HG03457 (cell line): ENCODE results near the gene TLDC2.
A peak's percentile ranks its signal among the peaks of the same experiment; 100 is the strongest.
"Not testable (repeated sequence)": the region's sequence is repeated elsewhere in the genome, so short reads cannot be mapped to it uniquely, and the experiment has no call there.

Experiments used
- ATAC-seq: cut with Tn5 transposase; IDR thresholded peaks from one replicate; pipeline ENCODE4 v1.9.1; 2021; ENCODE audit warnings: moderate number of reproducible peaks; ENCODE audit not compliant: unreplicated experiment

The TLDC2 gene

GRCh38 chr20:36875702-36876472 lies at the start of gene TLDC2:
Gene TLDC2 (plus strand): TSS chr20:36876138. CDS start chr20:36876175, 37 bp downstream.
- ATAC-seq, result no peak

- no peak for ATAC-seq
These were observed 49.2 kb upstream of the TLDC2 start for GRCh38 chr20:36826554-36827244.

DNA sequence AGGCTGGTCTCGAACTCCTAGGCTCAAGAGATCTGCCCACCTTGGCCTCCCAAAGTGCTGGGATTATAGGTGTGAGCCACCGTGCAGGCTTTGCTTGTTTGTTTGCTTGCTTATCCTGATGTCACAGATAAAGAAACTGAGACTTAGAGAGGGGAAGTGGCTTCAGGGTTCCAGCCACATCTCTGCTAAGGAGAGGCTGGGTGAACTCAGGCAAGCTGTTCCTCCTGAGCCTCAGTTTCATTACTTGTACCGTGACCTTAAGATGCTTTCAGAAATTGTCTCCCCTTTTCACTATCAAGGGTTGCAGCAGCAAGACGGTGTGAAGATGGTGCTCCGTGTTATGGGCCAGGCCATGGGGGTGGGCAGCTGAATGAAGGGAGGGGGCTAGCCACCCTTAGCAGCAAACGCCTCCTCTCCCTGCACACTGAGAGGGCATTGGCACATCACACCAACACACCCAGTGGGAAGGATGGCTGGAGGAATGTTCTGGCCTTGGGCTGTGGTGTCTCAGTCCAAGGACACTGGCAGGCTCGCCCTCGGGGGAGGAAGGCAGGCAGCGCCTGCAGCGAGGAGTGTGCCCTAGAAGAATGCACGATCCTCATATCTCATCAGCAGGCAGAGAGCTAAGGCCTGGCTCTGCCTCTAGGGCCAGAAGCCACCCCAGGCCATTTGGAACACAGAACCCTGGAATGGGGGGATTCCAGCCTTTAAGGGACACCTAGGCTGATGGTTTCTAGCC lies 48.2 kb upstream of the TLDC2 start:
- ATAC-seq, result peak; percentile 76

GRCh38 chr20:36830791-36831691 lies 44.9 kb upstream of the TLDC2 start:
- ATAC-seq, result no peak

GRCh38 chr20:36832791-36833190 lies 43.1 kb upstream of the TLDC2 start:
- ATAC-seq, result no peak

DNA sequence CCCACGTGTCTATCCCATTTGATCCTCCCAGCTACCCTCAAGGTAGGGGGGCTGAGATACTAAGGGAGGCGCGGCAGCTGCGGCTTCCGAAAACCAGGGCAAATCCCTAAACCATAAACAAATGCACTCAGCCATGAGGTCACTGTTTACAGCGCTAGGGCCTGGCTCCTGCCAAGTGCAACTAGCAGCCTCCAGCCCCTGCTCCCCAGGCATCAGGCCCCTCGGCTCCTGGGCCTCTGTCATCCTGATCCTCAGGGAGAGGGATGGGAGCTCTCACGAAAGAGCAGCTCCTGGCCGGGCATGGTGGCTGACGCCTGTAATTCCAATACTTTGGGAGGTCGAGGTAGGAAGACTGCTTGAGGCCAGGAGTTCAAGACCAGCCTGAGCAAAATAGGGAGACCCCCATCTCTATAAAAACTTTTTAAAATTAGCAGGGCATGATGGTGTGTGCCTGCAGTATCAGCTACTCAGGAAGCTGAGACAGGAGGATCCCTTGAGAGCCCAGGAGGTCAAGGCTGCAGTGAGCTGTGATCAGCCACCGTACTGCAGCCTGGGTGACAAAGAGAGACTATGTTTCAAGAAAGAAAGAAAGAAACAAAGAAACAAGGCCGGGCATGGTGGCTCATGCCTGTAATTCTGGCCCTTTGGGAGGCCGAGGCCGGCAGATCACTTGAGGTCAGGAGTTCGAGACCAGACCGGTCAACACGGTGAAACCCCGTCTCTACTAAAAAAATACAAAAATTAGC lies 42.5 kb upstream of the TLDC2 start:
- no peak for ATAC-seq

DNA sequence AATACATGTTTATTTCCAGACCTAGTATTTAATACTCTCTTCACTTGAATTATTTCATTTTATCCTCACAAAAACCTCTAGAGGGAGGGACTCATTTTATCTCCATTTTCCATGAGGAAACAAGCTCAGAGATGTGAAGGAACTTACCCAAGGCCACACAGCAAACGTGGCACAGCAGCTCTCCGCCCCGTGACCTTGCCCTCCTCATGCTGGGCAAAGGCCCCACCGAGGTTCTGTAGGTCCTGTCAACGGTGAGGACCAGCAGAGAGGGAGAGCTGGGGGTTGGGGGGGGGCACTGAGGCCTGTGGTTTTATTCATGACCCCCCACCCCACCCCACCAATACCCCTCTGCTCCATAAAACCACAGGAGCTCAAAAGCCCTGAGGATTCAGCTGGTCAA lies 40.9 kb upstream of the TLDC2 start:
- ATAC-seq, result no peak

DNA sequence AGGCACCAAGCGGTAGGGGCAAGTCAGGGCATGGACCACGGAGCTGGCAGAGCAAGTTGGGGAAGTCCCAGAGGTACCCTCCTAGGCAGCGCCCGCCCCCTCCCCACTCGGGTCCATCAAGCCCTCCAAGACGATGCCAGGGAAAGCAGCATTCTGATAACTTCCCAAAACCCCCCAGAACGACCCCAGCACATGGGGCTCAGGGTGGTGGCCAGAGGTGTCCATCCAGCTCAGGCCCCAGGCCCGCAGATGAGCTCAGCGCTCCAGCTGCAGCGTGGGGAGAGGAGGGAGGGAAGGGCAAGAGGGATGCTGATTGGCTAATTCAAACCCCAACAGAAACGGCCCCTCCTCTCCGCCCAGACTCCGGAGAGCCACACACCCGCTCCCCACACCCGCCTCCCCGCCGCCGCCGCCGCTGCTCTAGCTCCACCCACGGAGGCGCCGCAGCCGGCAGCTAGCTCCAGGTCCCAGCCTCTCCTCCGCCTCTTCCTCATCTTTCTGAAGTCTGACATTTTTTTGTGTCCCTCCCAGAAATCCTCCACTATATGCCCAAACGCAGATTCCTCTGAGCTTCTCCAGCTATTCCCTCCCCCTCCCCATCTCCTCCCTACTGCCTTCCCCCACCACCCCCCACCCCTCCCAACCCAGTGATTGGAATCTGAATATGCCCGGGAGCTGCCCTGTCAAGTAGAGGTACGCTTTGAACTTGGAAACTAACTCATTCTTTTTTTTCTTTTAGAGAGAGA lies 40.3 kb upstream of the TLDC2 start:
- ATAC-seq, result peak; percentile 75

- no peak for ATAC-seq
These were observed 39.2 kb upstream of the TLDC2 start for GRCh38 chr20:36836591-36837269.

- ATAC-seq, result not testable (repeated sequence)
These were observed 37.6 kb upstream of the TLDC2 start for GRCh38 chr20:36838376-36838775.

- no peak for ATAC-seq
These were observed 36.8 kb upstream of the TLDC2 start for GRCh38 chr20:36839150-36839549.

DNA sequence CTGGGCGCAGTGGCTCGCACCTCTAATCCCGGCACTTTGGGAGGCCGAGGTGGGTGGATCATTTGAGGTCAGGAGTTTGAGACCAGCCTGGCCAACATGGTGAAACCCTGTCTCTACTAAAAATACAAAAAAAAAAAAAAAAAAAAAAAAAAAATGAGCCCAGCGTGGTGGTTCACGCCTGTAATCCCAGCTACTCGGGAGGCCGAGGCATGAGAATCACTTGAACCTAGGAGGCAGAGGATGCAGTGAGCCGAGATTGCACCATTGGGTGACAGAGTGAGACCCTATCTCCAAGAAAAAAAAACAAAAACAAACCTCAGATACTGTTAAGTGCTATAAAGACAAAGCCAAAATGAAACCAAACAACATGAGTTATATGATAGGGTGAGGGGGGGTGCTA lies 34.9 kb upstream of the TLDC2 start:
- not testable (repeated sequence) for ATAC-seq

DNA sequence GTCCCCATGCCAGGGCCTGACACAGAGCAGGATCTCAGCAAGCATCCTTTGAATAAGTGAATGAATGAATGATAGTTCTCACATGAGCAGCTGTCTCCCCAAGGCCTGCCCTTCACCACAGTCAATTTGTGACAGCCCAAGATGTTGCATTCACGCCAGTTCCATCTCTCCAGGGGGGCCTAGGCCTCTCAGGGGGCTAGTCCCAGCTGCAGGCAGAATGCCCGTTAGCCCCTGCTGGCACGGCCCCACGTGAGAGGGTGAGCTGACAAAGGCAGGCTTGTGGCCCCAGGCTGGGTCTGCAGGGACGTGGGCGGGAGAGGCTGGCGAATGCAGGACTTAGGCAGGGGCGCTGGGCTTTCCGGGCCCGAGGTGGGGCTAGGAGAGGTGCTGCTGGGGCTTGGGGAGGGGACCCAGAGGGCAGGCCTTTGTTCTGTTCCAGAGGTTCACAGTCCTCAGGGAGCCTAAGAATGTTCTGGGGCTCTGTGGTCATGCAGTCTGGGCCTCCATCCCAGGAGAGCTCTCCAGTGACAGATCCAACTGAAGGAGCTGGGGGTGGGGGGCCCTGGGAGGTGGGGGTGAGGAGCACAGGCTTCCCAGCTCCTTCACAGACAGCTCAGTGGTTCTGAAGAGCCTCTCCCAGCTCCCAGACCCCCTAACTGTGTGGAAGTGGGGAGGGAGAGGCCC lies 30.5 kb upstream of the TLDC2 start:
- ATAC-seq, result no peak

DNA sequence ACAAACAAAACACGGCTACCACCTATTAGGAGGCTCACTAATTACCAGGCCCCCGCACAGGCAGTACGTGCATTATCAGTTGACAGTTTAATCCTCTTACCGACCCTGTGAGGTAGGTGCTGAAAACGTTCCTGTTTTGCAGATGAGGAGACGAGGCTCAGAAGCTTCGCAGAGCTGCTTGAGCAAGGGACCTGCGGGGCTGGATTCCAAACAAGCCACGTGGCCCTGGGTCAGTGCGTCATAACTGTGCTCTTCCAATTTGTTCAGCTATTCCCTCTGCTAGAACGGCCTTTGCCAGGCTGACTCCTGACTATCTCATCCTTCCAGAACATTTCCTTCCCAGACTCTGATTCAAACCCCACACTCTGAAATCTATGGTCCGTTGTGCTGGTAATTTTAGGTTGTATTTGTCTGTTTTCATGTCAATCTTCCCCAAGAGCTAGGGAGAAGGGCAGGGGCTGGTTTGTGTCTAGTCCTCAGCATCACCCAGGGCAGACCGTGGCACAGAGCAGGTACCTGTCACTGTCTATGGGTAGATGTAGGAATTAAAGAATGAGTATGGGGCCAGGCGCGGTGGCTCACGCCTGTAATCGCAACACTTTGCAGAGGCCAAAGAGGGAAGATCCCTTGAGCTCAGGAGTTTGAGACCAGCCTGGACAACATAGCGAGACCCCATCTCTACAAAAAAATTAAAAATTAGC lies 28.8 kb upstream of the TLDC2 start:
- no peak for ATAC-seq

GRCh38 chr20:36847710-36848040 lies 28.3 kb upstream of the TLDC2 start:
- no peak for ATAC-seq

DNA sequence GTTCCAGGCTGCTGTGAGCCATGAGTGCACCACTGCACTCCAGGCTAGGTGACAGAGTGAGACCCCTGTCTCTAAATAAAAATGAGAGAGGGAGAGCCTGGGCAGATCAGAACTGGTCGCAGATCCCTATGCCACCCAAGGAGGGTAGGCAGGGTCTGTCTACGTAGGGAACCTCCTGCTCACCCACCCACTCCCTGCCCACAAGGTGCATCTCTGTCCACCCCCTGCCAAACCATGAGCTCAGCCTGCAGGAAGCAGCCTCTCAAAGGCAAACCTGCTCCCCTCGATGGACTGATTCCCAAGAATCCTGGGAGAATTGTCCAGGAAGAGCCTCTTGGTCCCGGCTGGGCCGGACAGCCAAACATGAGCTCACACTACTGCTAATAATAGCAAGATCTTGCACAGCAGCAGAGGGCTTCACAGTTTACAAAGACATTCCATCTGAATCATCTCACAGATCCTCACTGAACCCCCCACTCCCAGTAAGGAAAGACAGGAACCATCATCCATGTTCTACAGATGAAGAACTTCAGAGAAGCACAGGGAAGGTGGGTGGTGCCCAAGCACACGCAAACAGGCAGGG lies 27.8 kb upstream of the TLDC2 start:
- no peak for ATAC-seq

DNA sequence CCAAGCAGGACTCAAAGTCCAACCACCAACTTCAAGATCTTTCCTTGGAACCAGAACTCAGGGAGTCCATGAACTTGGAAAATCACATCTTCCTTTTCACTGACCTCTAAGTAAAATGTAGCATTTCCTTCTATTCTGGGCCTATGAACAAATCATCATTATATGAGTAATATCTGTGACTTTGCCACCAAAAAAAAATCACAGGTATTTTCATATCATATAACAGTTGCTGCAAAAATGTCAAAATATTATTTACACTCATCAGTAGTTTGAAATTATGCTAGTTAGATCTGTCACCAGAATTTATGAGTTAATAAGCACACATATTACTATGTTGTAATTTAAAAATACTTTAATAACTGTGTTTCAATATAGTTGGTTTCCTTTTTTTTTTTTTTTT lies 27.3 kb upstream of the TLDC2 start:
- no peak for ATAC-seq
